ENCODE data around the gene LCN15.
"Not testable (repeated sequence)": the region's sequence is repeated elsewhere in the genome, so short reads cannot be mapped to it uniquely, and the experiment has no call there.

LCN15 gene

DNA sequence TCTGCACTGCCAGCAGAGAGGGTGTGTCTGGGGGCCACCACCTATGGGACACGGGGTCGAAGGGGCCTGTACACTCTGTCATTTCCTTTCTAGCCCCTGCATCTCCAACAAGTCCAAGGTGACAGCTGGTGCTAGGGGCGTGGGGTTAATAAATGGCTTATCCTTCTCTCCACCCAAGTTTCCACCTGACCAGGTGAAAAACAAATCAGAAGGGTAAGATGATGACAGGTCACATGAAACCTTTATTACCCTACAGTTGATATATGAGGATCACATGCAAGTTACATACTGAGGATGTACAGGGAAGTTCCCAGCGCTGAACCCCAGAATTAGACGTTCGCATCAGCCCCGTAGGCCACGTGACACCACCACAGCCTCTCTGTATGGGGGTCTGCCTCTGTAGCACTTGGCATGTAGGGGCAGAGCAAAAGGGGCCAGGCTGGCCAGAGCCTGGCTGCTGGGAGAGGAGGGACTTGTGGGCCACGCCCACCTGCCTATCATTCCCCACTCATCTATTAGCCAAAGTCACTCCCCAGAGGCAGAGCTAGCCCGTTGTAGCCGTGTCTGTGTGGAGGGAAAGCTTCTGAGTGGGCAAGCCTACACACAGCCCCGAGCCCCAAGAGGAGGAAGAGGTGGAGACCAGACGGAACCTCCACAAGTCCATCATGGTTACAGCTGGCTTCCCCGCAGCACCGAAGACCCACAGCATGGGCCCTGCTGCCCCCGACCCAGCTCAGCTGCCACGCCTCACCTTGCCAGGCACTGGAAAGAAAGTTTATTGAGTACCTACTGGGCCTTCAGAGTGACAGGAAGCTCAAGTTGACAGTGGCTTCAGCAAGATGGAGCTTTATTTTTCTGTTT lies 29.0 kb upstream of the LCN15 start:
- no peak for DNase-seq

DNA sequence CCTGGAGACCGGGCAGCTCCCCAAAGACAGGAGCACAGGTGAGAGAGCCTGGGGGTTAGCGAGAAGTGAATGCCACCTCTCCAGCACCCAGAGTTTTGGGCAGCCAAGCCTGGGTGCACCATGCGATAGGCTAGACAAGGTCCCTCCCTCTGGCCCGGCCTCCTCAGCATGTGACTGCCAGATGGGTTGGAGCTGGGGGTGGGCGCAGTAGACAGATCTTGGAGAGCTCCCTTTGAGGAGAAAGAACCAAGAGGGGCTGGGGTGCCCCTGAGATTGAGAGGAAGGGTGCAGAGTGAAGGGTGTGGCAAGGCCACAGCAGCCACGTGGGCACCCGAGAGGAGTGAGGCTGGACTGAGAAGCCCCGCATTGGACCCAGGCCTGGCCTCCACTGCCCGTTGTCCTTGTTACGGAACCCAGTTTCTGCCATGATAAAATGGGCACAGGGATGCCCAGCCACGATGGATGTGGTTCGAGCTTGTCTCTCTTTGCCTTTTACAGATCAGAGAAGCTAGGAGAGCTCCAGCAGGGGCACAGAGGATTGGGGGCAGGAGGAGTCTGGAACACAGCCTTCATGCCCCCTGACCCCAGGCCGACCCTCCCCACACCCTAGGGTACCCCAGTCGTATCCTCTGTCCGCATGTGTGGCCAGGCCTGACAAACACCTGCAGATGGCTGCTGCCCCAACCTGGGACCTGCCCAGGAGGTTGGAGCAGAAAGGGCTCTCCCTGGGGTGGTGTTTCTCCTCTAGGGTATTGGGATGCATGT lies 28.2 kb upstream of the LCN15 start:
- DNase-seq, result no peak

DNA sequence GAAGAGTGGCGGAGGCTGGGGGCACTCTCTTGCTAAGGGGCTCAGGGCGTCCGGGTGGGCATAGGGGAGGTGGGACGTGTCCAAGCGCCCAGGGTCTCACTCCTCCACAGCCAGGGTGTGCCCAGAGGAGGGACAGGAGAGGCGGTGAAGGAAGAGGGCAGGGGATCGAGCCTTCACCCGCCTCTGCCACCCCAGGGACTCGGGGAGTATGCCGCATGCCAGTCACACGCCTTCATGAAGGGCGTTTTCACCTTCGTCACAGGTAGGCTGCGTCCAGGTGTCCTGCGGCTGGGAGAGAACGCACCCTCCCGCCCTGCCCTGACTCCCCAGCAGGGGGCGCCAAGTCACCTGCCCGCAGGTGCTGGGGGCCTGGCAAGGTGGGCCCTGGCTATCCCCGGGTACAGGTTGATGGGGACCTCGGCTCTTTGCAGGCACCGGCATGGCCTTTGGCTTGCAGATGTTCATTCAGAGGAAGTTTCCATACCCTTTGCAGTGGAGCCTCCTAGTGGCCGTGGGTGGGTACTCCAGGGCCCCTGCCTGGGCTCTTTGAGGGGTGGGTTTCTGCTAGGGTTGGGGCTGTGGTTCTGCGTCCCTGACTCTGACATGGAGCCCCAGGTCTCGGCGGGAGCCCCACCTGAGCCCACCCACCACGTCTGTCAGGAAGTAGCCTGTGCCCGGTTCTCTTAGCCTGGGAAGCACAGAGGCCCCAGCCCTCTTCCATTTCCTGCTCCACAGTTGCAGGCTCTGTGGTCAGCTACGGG lies 27.4 kb upstream of the LCN15 start:
- DNase-seq, result no peak

DNA sequence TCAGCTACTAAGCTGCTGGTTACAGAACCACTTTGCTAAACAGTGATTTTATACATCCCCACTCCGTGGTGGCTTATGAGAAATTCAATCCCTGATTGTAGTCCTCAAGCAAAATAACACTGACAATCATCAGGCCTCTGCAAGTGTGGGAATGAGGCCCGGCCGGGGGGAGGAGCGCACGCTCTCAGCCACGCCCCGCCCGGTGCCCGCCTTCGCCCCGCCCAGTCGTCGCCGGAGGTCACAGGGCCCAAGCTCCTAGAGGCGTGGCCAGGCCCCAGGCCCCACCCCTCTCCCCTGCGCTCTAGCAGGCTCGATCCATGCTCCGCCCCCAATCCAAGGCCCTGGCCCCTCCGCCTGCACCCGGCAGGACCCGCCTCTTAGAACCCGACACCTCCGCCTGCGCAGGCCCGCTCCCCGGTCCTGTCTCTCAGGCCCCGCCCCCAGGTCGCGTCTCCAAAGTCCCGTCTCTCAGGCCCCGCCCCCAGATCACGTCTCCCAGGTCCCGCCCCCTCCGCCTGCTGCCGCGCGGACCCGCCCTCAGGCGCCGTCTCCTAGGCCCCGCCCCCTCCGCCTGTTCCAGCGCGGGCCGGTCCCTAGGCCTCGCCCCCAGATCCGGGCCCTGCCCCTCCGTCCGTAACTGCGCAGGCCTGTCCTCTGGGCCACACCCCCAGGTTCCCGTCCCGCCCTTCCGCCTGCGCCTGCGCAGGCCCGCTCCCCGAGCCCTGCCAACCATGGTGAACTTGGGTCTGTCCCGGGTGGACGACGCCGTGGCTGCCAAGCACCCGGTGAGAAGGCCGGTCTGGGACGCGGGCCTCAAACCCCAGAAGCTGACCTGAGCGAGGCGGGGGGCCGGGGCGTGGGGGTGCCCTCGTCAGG lies 26.6 kb upstream of the LCN15 start, which contains the start of gene TMEM141:
TSS of gene TMEM141 (plus strand) at position 705 of the 876 bp plus-strand sequence. CDS start at position 732, 27 bp downstream.
- DNase-seq, result peak; percentile 99

DNA sequence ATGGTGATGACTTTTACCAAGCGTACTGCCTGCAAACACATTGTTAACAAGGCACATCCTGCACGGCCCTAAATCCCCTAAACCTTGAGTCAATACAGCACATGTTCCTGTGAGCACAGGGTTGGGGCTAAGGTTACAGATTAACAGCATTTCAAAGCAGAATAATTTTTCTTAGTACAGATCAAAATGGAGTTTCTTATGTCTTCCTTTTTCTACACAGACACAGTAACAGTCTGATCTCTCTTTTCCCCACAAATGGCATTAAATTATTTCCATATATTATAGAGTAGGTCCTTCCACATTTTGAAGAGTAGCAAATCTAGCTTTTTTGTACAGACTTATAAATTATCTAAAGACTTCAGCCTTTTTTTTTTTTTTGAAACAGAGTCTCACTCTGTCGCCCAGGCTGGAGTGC lies 25.2 kb upstream of the LCN15 start:
- no peak for DNase-seq

DNA sequence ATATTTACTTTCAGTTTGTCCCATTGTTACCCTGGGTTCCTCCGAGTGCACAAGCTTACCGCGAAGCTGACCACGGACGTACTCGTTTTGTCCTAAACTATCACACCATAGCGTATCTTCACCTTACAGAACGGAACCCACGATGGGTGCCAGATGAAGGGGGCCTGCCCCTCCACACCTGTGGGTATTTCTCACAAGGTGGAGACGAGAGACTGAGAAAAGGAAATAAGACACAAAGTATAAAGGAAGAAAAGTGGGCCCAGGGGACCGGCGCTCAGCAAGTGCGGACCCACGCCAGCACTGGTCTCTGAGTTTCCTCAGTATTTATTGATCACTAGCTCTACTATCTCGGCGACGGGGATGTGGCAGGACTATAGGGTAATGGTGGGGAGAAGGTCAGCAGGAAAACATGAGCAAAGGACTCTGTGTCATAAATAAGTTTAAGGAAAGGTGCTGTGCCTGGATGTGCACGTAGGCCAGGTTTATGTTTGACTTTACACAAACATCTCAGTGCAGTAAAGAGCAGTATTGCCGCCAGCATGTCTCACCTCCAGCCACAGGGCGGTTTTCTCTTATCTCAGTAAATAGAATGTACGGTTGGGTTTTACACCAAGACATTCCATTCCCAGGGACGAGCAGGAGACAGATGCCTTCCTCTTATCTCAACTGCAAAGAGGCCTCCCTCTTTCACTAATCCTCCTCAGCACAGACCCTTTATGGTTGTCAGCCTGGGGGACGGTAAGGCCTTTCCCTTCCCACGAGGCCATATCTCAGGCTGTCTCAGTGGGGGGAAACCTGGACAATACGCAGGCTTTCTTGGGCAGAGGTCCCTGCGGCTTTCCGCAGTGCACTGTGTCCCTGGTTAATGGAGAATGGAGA lies 24.6 kb upstream of the LCN15 start:
- DNase-seq, result not testable (repeated sequence)

DNA sequence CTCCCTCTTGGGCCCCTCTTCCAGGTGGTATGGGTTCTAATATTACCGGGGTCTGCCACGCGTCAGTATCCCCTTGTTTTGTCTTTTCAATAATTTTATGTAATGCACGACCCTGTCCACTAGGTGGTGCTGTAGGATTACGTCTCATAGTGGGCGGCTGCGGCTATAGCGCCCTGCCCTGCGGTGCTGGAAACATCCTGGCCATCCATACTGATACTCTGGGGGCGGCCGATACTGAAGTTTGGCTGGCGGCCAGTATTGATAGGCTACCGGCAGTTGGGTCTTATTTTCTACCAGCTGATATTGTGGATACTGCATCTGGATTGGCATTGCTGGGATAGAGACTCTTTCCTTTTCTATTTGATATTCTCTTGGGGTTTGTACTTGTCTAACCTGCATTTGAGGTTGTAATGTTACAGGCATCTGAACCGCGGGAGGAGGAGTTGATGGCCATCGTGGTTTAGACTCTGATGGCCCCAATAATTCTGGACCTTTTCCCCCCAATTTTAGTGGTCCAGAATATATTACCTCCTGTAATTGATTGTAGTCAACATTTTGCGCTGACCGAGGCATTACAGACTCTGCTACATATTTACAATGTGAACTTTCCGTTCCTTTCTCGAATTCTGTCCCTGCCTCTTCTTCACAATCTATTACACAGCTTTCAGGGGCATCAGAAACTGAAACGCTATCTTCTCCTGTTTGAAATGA lies 23.5 kb upstream of the LCN15 start:
- peak; percentile 49 for DNase-seq

DNA sequence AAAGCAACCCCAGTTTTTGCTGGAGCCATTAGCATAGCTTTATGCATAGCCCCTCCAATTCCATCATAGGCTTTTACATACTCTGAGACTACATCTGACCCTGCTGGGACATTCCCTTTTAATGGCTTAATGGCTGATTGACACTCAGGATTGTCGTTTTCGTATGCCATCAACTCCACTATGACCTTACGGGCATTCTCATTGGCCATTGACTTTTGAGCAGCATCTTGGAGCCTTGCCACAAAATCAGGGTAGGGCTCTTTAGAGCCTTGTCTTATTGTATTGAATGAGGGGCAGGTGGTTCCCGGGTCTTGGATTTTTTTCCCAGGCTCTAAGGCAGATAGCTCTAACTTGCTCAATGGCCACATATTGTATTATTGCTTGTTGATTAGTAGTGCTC lies 22.7 kb upstream of the LCN15 start:
- peak; percentile 27 for DNase-seq

DNA sequence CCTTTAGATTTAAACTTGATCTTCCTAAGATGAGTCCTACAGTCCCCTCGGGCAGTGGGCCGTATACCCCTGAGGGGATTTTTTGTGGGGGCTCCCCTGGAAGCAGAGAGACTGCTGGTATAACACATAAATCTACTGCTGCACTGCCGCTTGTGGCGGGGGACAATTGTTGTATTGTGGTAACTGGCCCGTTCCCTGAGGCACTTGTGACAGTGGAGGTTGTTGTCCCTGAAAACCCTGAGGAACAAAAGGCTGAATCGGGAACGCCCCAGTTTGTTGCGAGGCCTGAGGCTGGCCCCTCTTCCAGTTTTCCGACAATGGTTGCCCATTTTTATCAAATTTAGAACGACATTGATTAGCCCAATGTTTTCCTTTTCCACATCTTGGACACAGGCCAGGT lies 22.1 kb upstream of the LCN15 start:
- no peak for DNase-seq

DNA sequence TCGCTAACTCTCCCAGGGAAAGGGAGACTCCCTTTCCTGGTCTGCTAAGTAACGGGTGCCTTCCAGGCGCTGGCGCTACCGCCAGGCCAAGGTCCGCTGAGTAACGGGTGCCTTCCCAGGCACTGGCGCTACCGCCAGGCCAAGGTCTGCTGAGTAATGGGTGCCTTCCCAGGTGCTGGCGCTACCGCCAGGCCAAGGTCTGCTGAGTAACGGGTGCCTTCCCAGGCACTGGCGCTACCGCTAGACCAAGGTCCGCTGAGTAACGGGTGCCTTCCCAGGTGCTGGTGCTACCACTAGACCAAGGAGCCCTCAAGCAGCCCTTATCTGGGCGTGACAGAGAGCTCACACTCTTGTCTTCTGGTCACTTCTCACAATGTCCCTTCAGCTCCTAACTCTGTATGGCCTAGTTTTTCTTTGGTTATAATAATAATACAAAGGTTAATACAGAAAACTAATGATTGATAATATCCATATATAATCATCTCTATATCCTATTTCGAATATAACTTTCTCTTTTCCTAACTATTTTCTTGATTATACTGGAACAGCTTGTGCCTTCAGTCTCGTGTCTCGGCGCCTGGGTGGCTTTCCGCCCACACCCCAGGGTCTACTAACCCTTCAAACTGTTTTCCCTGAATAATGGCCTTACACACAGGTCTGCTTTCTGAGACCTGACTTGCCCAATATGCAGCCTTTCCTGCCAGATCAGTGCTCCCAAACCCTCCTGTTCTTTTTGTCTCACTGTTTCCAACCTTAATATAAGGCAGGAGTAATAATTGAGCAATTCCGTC lies 21.4 kb upstream of the LCN15 start:
- not testable (repeated sequence) for DNase-seq

DNA sequence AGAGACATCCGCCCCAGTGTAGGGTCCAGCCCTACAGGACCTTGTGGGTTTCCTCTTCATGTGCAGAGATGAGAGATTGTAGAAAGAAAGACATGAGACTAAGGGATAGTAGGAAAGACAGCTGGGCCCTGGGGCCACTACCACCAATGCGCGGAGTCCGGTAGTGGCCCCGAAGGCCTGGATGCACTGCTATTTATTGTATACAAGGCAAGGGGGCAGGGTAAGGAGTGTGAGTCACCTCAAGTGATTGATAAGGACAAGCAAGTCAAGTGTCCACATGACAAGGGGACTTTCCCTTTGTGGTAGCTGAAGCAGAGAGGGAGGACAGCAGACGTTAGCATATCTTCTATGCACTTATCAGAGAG lies 20.7 kb upstream of the LCN15 start:
- no peak for DNase-seq

DNA sequence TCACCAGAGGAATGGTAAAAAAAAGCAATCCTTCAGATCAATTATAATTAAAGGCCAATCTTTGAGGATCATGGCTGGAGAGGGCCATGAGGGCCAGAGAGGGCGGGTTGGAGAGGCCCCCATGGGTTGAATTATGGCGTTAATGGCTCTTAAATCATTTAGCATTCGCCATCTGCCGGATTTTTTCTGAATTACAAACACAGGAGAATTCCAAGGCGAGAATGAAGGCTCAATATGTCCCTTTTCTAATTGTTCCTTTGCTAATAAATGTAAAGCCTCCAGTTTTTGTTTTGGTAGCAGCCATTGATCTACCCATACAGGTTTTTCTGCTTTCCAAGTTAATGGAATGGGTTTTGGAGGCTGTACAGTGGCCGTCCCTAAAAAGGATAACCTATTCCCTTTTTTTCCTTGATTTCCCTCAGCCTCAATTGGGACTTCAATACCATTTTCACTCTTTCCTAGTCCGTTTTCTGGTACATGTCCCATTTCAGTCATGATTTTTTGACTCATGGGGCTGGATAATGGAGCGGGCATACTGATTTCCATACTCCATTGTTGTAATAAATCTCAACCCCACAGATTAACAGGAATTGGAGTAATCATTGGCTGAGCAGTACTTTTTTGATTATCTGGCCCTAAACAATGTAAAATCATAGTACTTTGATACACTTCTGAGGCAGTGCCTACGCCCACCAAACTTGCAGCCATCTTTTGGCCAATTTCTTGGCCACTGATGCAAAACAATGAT lies 20.1 kb upstream of the LCN15 start:
- DNase-seq, result no peak

DNA sequence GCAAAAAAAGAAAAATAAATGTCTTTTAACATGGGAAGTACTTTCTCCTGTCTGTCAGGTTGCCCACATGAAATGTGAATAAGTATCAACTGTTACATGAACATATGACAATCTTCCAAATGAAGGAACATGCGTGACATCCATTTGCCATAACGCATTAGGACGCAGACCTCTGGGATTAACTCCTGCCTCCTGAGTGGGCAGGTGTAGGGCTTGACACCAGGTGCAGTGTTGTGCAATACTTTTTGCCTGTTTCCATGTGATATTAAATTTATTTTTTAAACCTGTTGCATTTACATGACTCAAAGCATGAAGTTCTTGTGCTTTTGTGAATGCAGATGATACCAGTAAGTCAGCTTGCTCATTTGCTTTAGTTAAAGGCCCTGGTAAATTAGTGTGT lies 18.1 kb upstream of the LCN15 start:
- no peak for DNase-seq

DNA sequence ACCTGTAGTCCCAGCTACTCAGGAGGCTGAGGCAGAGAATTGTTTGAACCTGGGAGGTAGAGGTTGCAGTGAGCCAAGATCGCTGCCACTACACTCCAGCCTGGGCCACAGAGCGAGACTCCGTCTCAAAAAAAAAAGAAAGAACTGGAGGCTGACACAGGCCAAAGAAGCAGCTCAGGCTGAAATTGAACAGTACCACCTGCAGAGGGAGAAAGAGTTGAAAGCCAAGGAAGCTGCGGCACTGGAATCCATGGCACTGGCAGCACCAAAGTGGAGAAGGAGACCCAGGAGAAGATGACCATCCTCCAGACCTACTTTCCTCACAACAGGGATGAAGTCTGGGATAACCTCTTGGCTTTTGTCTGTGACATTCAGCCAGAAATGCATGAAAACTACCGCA lies 15.5 kb upstream of the LCN15 start:
- DNase-seq, result no peak

DNA sequence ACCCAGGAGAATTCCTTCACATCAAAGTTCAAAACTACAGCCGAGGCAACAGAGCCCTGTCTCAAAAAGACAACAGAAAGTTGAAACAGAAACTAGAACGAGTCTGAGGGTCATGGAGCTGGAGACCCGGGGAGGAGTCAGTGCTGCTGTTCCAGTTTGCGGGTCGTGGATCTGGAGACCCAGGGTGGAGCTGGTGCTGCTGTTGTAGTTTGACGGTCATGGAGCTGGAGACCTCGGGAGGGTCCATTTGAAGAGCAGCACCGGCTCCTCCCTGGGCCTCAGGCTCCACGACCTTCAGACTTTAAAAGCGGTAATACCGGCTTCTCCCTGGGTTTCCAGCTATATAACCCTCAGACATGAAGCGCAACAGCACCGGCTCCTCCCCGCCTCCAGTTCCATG lies 13.0 kb upstream of the LCN15 start:
- DNase-seq, result no peak

DNA sequence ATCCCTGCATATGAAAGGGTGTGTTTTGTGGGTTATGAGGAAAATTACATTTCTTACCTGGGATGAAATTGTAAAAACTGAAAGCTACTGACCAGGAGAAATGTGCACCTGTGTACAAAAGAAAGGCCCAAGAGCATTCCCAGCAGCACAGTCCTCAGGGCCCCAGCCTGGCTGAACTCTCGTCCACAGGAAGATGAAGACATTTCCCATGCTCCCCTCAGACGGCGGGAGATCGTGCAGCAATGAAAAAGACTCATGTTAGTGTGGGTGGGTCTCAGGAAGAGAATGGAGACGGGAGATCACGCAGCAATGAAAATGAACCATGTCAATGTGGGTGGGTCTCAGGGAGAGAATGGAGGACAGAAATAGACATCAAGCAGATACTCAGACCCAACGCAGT lies 12.6 kb upstream of the LCN15 start:
- DNase-seq, result no peak

DNA sequence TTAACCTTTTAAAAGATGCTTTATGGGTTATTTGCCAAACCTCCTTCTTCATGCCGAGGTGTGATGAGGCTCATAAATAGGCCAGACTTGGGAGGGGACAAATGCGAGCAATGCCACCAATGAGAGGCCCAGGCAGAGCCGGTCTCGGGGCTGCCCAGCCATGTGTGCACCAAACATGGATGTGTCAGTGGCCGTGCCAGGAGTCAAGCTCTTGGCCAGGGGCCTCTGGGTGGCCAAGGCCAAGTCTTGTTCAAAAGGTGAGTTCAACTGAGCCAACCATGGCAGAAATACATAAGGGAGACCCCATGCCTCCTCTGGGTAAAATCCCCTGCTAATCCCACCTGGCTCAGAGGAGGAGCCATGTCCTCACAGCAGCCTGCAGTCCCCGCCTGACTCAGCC lies 10.9 kb upstream of the LCN15 start:
- DNase-seq, result no peak

DNA sequence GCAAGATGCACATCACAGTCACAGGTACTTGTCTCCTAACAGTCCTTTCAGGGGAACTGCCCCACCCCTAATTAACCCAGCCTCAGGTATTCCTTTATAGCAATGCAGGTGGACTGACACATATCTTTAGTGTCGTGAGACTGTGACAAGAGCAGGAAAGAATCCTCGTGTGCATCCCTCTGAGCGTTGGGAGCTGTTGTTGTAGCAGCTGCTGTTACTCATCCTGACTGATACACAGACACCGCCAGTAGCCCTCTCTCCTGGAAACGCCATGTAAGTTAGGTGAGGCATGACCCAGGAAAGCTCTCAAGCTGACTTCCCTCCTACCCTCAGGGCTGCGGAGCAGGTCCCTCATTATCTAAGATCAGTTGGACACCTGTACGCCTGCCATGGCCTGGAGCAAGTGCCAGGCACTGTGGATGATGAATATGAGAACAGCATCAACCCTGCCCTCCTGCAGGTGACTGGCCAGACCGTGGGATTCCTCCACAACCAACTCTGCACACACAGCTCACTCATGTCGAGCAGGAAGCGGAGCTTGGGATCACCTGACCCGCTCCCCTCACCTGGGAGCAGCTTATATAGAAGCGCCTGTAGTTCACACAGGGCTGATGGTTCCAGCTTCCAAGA lies 10.2 kb upstream of the LCN15 start:
- no peak for DNase-seq

Measured in NCI-H1105 (cell line).